ENCODE results near the gene C18orf32.

- TF ChIP-seq, protein P1, sequence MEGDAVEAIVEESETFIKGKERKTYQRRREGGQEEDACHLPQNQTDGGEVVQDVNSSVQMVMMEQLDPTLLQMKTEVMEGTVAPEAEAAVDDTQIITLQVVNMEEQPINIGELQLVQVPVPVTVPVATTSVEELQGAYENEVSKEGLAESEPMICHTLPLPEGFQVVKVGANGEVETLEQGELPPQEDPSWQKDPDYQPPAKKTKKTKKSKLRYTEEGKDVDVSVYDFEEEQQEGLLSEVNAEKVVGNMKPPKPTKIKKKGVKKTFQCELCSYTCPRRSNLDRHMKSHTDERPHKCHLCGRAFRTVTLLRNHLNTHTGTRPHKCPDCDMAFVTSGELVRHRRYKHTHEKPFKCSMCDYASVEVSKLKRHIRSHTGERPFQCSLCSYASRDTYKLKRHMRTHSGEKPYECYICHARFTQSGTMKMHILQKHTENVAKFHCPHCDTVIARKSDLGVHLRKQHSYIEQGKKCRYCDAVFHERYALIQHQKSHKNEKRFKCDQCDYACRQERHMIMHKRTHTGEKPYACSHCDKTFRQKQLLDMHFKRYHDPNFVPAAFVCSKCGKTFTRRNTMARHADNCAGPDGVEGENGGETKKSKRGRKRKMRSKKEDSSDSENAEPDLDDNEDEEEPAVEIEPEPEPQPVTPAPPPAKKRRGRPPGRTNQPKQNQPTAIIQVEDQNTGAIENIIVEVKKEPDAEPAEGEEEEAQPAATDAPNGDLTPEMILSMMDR (IDR thresholded peaks at IDR 0.05 in 8 of 11, conservative IDR thresholded peaks at IDR 0.05 in 3 of 11) = no peak
- TF ChIP-seq POLR2AphosphoS5 (IDR thresholded peaks at IDR 0.05) = no peak
- TF ChIP-seq POLR2A (IDR thresholded peaks at IDR 0.05) = no peak
These were observed 7.5 kb downstream of the C18orf32 start for GRCh38 chr18:49479381-49480137.
